H1 (cell line): ENCODE measurements around the gene GH1. TPM values are rescaled to one million over a fixed set of nuclear protein-coding genes. Genes with fewer than 3 reads are reported as not detected.
"Not testable (repeated sequence)": the region's sequence is repeated elsewhere in the genome, so short reads cannot be mapped to it uniquely, and the experiment has no call there.

ENCODE experiments used
- CTCF ChIA-PET: fragments of 300-600 bp; sonication (Branson Sonifier 250); formaldehyde crosslinking; loops from one replicate; lab custom pipeline; 2021; ENCODE audit not compliant: partially characterized antibody; lab: Charles Lee
- POLR2A ChIA-PET: fragments of 300-600 bp; sonication (Branson Sonifier 250); formaldehyde crosslinking; loops from one replicate; lab custom pipeline; 2021; ENCODE audit warnings: inconsistent platforms; ENCODE audit not compliant: partially characterized antibody; lab: Charles Lee
- DNase-seq, 2 experiments: peaks; one replicate each; pipeline versions ENCODE4 v3.0.0 to v3.0.0-alpha.2; 2010 to 2022; ENCODE audit warnings: low spot score in 2 of 2, low read depth in 1 of 2, mixed read lengths in 1 of 2
- FAIRE-seq: peaks from 2 replicates; lab custom pipeline; 2011; peaks lifted over from hg19 to GRCh38; lab: Jason Lieb, UNC
- H2AFZ ChIP-seq: 2 replicates; pipeline ENCODE4 v1.8.1; 2012; ENCODE audit warnings: low read length, inconsistent platforms
- H2AK5ac ChIP-seq: 2 replicates; pipeline ENCODE4 v1.6.1; 2013; ENCODE audit warnings: low read depth, low read length
- H2BK120ac ChIP-seq: replicated peaks from 2 replicates; pipeline ENCODE3; 2013; ENCODE audit warnings: low read depth, low read length, inconsistent platforms
- H2BK12ac ChIP-seq: 2 replicates; pipeline ENCODE4 v1.6.1; 2013; ENCODE audit warnings: low read depth, low read length
- H2BK15ac ChIP-seq: 2 replicates; pipeline ENCODE4 v1.6.1; 2013; ENCODE audit warnings: low read length
- H2BK20ac ChIP-seq: 2 replicates; pipeline ENCODE4 v1.6.1; 2013; ENCODE audit warnings: low read length
- H2BK5ac ChIP-seq: 2 replicates; pipeline ENCODE4 v1.6.1; 2013; ENCODE audit warnings: low read depth, low read length
- H3K14ac ChIP-seq: 2 replicates; pipeline ENCODE4 v1.6.1; 2013; ENCODE audit warnings: inconsistent platforms; ENCODE audit not compliant: insufficient read length
- H3K18ac ChIP-seq: 2 replicates; pipeline ENCODE4 v1.6.1; 2013; ENCODE audit warnings: low read length; ENCODE audit errors: extremely low read depth
- H3K23ac ChIP-seq: 2 replicates; pipeline ENCODE4 v1.6.1; 2013; ENCODE audit warnings: inconsistent platforms; ENCODE audit not compliant: insufficient read length
- H3K23me2 ChIP-seq: 2 replicates; pipeline ENCODE4 v1.6.1; 2013; ENCODE audit warnings: low read depth, low read length
- H3K27ac ChIP-seq: 2 replicates; pipeline ENCODE4 v1.6.1; 2011; ENCODE audit warnings: low read depth, low read length, inconsistent platforms
- H3K27me3 ChIP-seq, 4 experiments: replicated peaks in 1 of 4; 1 replicate in 1 of 4; 2 replicates in 3 of 4; pipeline versions ENCODE4 v1.6.1 to v1.8.1; 2011 to 2013; ENCODE audit warnings: low read length in 3 of 4, mild to moderate bottlenecking in 3 of 4, inconsistent platforms in 2 of 4, mixed read lengths in 2 of 4, moderate library complexity in 1 of 4; ENCODE audit not compliant: control insufficient read depth in 3 of 4, insufficient read depth in 3 of 4; ENCODE audit errors: extremely low read depth in 1 of 4
- H3K36me3 ChIP-seq, 4 experiments: 2 replicates each; pipeline versions ENCODE4 v1.6.1 to v1.8.1; 2011 to 2013; ENCODE audit warnings: mild to moderate bottlenecking in 4 of 4, low read length in 3 of 4, moderate library complexity in 2 of 4, control low read depth in 1 of 4, inconsistent platforms in 1 of 4; ENCODE audit not compliant: insufficient read depth in 4 of 4, control insufficient read depth in 2 of 4
- H3K4ac ChIP-seq: replicated peaks from 2 replicates; pipeline ENCODE3; 2013; ENCODE audit warnings: low read length, low read depth, mixed read lengths, inconsistent platforms; ENCODE audit not compliant: insufficient read length
- H3K4me1 ChIP-seq, 4 experiments: replicated peaks in 1 of 4; 1 replicate in 1 of 4; 2 replicates in 3 of 4; pipeline versions ENCODE4 v1.6.1 to v1.8.1; 2011 to 2013; ENCODE audit warnings: low read length in 3 of 4, inconsistent platforms in 2 of 4, mixed read lengths in 1 of 4; ENCODE audit not compliant: insufficient read depth in 4 of 4, control insufficient read depth in 3 of 4
- H3K4me2 ChIP-seq, 2 experiments: 2 replicates each; pipeline versions ENCODE4 v1.6.1 to v1.8.1; 2011 to 2013; ENCODE audit warnings: low read depth in 2 of 2, low read length in 2 of 2, control low read depth in 1 of 2, inconsistent platforms in 1 of 2, mild to moderate bottlenecking in 1 of 2; ENCODE audit not compliant: insufficient read depth in 1 of 2
- H3K4me3 ChIP-seq, 4 experiments: fragments of 200-600, 300-600 bp in 1 of 4; sonication (generic), shearing (Covaris generic), sonication (Bioruptor Twin) in 1 of 4; 2 replicates each; pipeline versions ENCODE4 v1.5.1 to v1.8.1; 2011 to 2016; ENCODE audit warnings: low read length in 4 of 4, low read depth in 3 of 4, control low read depth in 2 of 4, inconsistent platforms in 2 of 4, mild to moderate bottlenecking in 2 of 4, mixed read lengths in 1 of 4, moderate library complexity in 1 of 4; ENCODE audit not compliant: insufficient read depth in 2 of 4; ENCODE audit errors: extremely low read depth in 1 of 4
- H3K56ac ChIP-seq: replicated peaks from 2 replicates; pipeline ENCODE3; 2013; ENCODE audit warnings: low read depth, mild to moderate bottlenecking, mixed read lengths, low read length, inconsistent platforms; ENCODE audit not compliant: insufficient read length
- H3K79me1 ChIP-seq: 2 replicates; pipeline ENCODE4 v1.6.1; 2013; ENCODE audit warnings: low read depth, low read length, control low read depth
- H3K79me2 ChIP-seq, 2 experiments: 2 replicates each; pipeline versions ENCODE4 v1.6.1 to v1.8.1; 2012 to 2013; ENCODE audit warnings: low read length in 2 of 2, mild to moderate bottlenecking in 2 of 2, inconsistent platforms in 1 of 2; ENCODE audit not compliant: insufficient read depth in 2 of 2, control insufficient read depth in 1 of 2
- H3K9ac ChIP-seq, 4 experiments: replicated peaks in 1 of 4; 1 replicate in 1 of 4; 2 replicates in 3 of 4; pipeline versions ENCODE4 v1.6.1 to v1.8.1; 2011 to 2013; ENCODE audit warnings: low read depth in 3 of 4, low read length in 3 of 4, control low read depth in 2 of 4, mild to moderate bottlenecking in 2 of 4, moderate library complexity in 2 of 4, inconsistent platforms in 1 of 4; ENCODE audit errors: extremely low read depth in 1 of 4
- H3K9me3 ChIP-seq, 2 experiments: 2 replicates each; pipeline versions ENCODE4 v1.6.1 to v1.8.1; 2012 to 2013; ENCODE audit warnings: mild to moderate bottlenecking in 2 of 2, moderate library complexity in 2 of 2, control low read depth in 1 of 2, inconsistent platforms in 1 of 2, low read depth in 1 of 2, low read length in 1 of 2, mixed read lengths in 1 of 2; ENCODE audit not compliant: insufficient read depth in 2 of 2
- H4K20me1 ChIP-seq, 2 experiments: replicated peaks in 1 of 2; 2 replicates each; pipeline versions ENCODE3 to v1.8.1; 2011 to 2013; ENCODE audit warnings: inconsistent platforms in 2 of 2, low read length in 2 of 2, mild to moderate bottlenecking in 1 of 2; ENCODE audit not compliant: insufficient read depth in 2 of 2, control insufficient read depth in 1 of 2
- H4K5ac ChIP-seq: 2 replicates; pipeline ENCODE4 v1.6.1; 2013; ENCODE audit warnings: low read length, low read depth, mixed read lengths, inconsistent platforms; ENCODE audit not compliant: insufficient read length
- H4K8ac ChIP-seq: 2 replicates; pipeline ENCODE4 v1.8.0; 2013; ENCODE audit warnings: mild to moderate bottlenecking, moderate library complexity, low read length, inconsistent platforms; ENCODE audit not compliant: insufficient read depth; ENCODE audit errors: extremely low read depth
- H4K91ac ChIP-seq: replicated peaks from 2 replicates; pipeline ENCODE3; 2013; ENCODE audit warnings: low read length, mixed read lengths, inconsistent platforms; ENCODE audit not compliant: insufficient read length
- WGBS, 2 experiments: shearing (Covaris generic) in 1 of 2; methylation state at CpG; one replicate each; pipeline versions ENCODE4 v1.1.6 to v1.1.7; 2013 to 2015; ENCODE audit warnings: low lambda C conversion rate in 2 of 2, mixed read lengths in 2 of 2, inconsistent platforms in 1 of 2, low coverage in 1 of 2, missing lambda C conversion rate in 1 of 2; ENCODE audit not compliant: insufficient replicate concordance in 2 of 2, insufficient coverage in 1 of 2, insufficient read length in 1 of 2; ENCODE audit errors: extremely low coverage in 1 of 2, missing lambda C conversion rate in 1 of 2; 5-methylcytosine and 5-hydroxymethylcytosine counted together
- polyA plus RNA-seq, 7 experiments: library from polyadenylated mRNA; depleted of rRNA in 3 of 7; stranded (reverse) in 5 of 7; unstranded in 2 of 7; fragments of >200 nt in 5 of 7; fragments of 200-250 nt in 2 of 7; gene quantifications; 1 replicate in 5 of 7; 2 replicates in 1 of 7; 4 replicates in 1 of 7; pipeline versions ENCODE4 v1.2.1 to v1.2.3, GENCODE V29; 2011 to 2013; ENCODE audit warnings: missing spikeins in 2 of 7, mixed read lengths in 2 of 7
- total RNA-seq: library from RNA; stranded (reverse); fragmentation: NEBNext Ultra II Directional; extraction: Animal tissue kit (Norgen Biotek cat#: 25700); gene quantifications from 2 replicates; pipeline ENCODE4 v1.2.1, GENCODE V29; 2021

Gene GH1
- total and polyA plus RNA-seq, 2 of the 8 experiments (the other 6 are each of a cell fraction or from before 2014, with no cell fraction given): 0.41 TPM; not detected in 1

GRCh38 chr17:63874061-63874626 lies 44.5 kb downstream of the GH1 start:
- not testable (repeated sequence) for H4K91ac ChIP-seq, FAIRE-seq, H3K23me2 ChIP-seq, H3K79me1 ChIP-seq, H3K4me2 ChIP-seq, H3K18ac ChIP-seq, H3K23ac ChIP-seq, H3K14ac ChIP-seq, H3K79me2 ChIP-seq, DNase-seq, H3K27me3 ChIP-seq, H3K56ac ChIP-seq, H2AFZ ChIP-seq, H2AK5ac ChIP-seq, H3K27ac ChIP-seq, H3K4me3 ChIP-seq, H4K5ac ChIP-seq, H3K9ac ChIP-seq, H2BK120ac ChIP-seq, H4K20me1 ChIP-seq, H3K36me3 ChIP-seq, H2BK20ac ChIP-seq, H3K9me3 ChIP-seq, H3K4ac ChIP-seq, H2BK15ac ChIP-seq, H2BK12ac ChIP-seq, H4K8ac ChIP-seq, H2BK5ac ChIP-seq, H3K4me1 ChIP-seq
- ChIA-PET CTCF (interaction anchor here (0.6 to 1.8 kb wide), 13 partner anchors 9 to 146 kb away, joined by 3 to 10 read pairs (median 4); partner anchors contain the start of gene CSHL1), POLR2A (interaction anchor here (0.6 kb wide), 1 partner anchor 8 kb away, joined by 4 read pairs; no protein-coding TSS in a partner anchor)
- 87% methylated on average over 6 of the region's 8 CpGs; no CpG with 5 or more reads in 1 of the 2 experiments for WGBS, 2 experiments

- H3K9me3 ChIP-seq, H3K27me3 ChIP-seq, H3K18ac ChIP-seq, H3K14ac ChIP-seq, H3K4me1 ChIP-seq, H3K4me2 ChIP-seq, H4K91ac ChIP-seq, POLR2A ChIA-PET, FAIRE-seq, H3K23ac ChIP-seq, H3K27ac ChIP-seq, H2BK15ac ChIP-seq, H3K23me2 ChIP-seq, H2AFZ ChIP-seq, H2BK20ac ChIP-seq, H4K5ac ChIP-seq, H3K79me1 ChIP-seq, H3K4ac ChIP-seq, H3K9ac ChIP-seq, H3K36me3 ChIP-seq, H4K8ac ChIP-seq, H4K20me1 ChIP-seq, H3K4me3 ChIP-seq, H2BK5ac ChIP-seq, DNase-seq, H2AK5ac ChIP-seq, H2BK120ac ChIP-seq, H2BK12ac ChIP-seq, H3K79me2 ChIP-seq, H3K56ac ChIP-seq: not testable (repeated sequence)
- CTCF ChIA-PET: interaction anchor here (1.3 to 1.8 kb wide), 4 partner anchors 8 to 44 kb away, joined by 3 to 10 read pairs (median 6); no protein-coding TSS in a partner anchor
- WGBS, 2 experiments: 97% methylated on average over 4 of the region's 7 CpGs; no CpG with 5 or more reads in 1 of the 2 experiments
These were observed 45.1 kb downstream of the GH1 start, which contains the start of gene CSH2 for GRCh38 chr17:63873577-63873976. Gene CSH2, minus strand, starts transcription at chr17:63873677. Its CDS starts 63 bp downstream, at chr17:63873614.
